NCI-H2227 treated with DMSO at 0.1 percent for 48 hours (cell line): Measurements from ENCODE around the gene PITPNM2.

Source experiments
- DNase-seq: peaks from one replicate; lab custom pipeline; 2025; lab: John Stamatoyannopoulos, UW

Gene PITPNM2

DNA sequence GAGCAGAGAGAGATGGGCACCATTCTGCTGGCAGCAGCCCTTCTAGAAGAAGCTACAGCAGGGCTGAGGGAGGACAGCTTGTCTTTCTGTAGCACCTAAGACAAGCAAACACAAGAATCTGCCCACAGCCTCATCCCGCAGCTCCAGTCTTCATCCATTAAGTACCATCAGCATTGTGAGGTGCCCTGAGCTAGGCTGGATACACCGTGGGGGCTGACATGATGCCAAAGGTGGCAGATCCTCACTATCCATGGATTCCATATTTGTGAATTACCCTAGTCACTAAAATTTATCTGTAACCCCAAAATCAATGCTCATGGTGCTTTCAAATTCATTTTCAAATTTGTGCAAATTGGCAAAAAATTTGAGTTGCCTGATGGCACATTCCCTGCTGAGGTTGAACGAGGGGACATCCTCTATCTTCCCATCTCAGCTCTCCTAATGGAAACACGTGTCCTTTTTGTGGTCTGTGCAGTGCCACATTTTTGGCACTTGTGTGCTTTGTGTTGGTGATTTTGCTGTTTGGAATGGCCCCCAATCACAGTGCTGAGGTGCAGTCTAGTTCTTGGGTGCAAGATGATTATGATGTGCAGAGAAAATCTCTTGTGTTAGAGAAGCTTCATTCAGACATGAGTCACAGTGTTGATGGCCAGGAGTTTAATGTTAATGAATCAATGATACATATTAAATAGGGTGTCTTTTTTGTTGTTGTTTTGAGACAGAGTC, 7.0 kb downstream of the PITPNM2 start:
- no peak for DNase-seq

DNA sequence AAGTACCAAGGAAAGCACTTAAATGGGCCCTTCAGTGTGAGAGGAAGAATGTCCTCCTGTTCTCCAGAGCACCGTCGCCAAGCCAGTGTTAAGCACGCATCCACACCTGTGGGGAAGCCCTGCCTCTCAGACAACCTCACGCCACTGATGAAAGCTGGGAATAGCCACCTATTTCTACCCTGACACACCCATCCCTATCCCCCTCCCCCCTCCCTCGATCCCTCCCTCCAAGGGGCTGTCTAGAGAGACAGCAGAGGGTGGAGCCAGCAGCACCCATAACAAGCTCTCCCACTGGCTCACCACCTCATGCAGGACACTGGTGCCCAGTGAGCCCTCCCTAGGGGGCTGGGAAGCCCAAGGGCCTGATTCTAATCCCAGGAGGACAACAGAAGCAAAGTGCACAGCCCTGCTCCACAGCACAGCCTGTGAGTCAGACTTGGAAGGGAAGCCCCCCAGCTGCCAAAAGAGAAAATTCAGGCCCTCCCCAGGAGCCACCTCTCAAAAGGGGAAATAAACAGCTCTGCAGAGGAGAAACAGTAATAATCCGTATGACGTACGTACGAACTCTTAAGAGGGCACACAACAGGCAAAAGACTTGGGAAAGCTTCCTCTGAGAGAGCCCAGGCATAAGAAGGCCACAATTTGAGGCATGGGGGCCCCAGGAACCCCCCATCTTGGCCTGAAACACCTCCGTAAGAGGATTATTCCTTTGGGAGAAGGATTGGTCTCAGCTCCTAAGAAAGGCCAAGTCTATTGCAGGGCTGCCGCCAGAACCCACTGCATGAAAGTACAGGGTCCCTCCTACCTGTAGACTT, 7.8 kb downstream of the PITPNM2 start:
- DNase-seq, result no peak

GRCh38 chr12:123142518-123142840, 8.4 kb downstream of the PITPNM2 start:
- no peak for DNase-seq

GRCh38 chr12:123141615-123142517, 9.0 kb downstream of the PITPNM2 start:
- peak; percentile 15 for DNase-seq

GRCh38 chr12:123140676-123141614, 9.9 kb downstream of the PITPNM2 start:
- DNase-seq, result no peak

DNA sequence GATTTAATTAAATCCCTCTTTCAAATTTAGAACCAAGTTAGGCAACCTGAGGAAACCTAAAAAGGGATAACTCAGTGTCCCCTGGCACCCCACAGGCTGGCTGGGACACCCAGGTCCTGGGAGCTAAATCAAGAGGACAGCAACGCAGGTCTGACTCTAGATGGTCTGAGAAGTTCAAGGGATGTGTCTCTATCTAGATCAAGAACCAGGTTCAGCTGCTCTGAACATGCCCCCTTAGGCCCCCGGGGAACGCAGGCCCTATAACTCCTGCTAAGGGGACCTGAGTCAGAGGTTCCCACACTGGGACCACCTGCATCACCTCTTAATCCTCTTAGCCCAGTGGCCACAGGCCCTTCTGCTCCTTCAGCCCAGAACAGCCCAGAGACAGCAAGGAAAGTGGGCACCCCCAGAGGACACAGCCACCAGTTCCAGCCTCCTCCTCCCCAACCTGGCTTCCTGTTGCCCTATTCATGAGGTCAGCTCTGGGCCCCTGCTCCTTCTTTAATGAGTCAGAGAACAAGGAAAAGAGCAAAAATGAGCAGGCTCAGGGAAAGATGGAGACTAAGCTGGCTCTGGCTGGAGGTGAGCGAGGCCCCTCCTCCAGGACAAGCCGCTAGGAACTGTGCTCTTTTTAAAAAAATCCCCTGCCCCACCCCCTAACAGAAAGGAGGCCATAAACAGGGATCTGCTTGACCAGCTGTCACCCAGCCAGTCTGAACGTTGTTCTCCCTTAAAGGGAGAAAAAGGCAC, 10.8 kb downstream of the PITPNM2 start:
- DNase-seq, result no peak

DNA sequence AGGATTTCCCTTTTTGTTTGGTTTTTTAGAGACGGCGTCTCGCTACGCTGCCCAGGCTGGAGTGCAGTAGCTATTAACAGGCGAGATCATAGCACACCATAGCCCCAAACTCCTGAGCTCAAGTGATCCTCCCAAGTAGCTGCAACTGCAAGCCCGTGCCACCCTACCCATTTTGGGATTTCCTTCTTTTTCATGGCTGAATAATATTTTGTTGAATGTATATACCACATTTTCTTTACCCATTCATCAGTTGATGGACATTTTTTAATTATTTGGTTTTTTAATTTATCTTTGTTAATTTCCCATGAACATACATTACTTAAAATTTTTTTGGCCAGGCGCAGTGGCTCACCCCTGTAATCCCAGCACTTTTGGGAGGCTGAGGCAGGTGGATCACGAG, 15.2 kb downstream of the PITPNM2 start:
- no peak for DNase-seq

GRCh38 chr12:123134826-123135225, 16.1 kb downstream of the PITPNM2 start:
- no peak for DNase-seq

- no peak for DNase-seq
These were observed 16.6 kb downstream of the PITPNM2 start for GRCh38 chr12:123134271-123134671.

DNA sequence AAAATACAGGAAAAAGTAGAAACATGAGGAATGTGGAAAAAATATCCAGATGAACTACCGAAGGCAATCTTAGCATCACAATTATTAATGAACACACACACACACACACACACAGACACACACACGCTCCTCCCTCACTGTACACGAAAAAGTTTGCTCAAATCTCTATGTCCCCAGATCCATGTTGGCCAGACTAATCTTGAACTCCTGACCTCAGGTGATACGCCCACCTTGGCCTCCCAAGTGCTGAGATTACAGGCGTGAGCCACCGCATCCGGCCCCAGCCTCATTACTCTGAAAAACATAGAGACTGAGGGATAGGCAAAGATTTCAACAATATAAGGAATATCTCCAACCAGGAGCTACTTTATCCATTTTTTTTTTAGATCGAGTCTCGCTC, 17.2 kb downstream of the PITPNM2 start:
- DNase-seq, result no peak

- no peak for DNase-seq
These were observed 17.8 kb downstream of the PITPNM2 start for GRCh38 chr12:123132951-123133619.

DNA sequence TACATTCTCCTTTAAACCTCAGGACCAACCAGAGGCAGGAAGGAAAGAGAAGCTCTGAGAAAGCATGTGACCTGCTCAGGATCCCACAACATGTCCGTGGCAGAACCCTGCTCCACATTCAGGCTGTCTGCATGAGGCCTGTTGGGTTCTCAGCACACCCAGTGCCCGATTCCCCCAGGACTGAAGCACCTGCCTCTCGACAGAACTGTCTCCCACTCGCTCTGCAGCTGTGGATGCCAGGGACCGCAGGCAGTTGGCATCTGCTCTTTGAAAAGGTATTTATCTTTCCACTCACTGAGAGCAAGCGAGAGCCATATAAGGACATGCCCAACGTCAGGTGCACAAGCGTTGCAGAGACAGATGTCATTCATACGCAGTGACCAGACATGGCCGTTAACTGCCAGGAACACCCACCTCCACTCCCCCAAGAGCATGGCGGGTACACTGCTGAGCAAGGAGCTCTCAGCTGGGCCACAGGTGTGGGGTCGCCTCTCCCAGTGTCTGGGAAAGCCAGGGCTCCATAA, 18.9 kb downstream of the PITPNM2 start:
- DNase-seq, result peak; percentile 56

- DNase-seq, result no peak
These were observed 19.5 kb downstream of the PITPNM2 start for GRCh38 chr12:123131291-123131832.

GRCh38 chr12:123129621-123130020, 21.3 kb downstream of the PITPNM2 start:
- no peak for DNase-seq

GRCh38 chr12:123127182-123127495, 23.8 kb downstream of the PITPNM2 start:
- no peak for DNase-seq

GRCh38 chr12:123126294-123127181, 24.4 kb downstream of the PITPNM2 start:
- DNase-seq, result no peak

GRCh38 chr12:123122626-123123025, 28.3 kb downstream of the PITPNM2 start:
- no peak for DNase-seq

DNA sequence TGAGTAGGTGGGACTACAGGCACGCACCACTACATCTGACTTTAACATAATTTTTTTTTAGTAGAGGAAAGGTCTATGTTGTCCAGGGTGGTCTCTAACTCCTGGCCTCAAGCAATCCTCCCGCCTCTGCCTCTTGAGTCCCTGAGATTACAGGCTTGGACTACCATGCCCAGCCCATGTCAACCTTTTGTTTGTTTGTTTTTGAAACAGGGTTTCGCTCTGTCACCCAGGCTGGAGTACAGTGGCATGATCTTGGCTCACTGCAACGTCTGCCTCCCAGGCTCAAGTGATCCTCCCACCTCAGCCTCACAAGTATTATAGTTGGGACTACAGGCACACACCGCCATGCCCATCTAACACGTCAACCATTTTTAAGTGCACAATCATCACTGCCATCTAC, 29.2 kb downstream of the PITPNM2 start:
- DNase-seq, result no peak
